B cell (primary cell): ENCODE results near the gene ARRDC3.

ENCODE experiments used
- EZH2 ChIP-seq: IDR thresholded peaks from 2 replicates; pipeline ENCODE4 v1.6.1; 2012; ENCODE audit warnings: borderline replicate concordance, low read depth, mild to moderate bottlenecking, moderate library complexity, low read length; ENCODE audit not compliant: insufficient read depth, poor library complexity, severe bottlenecking
- TF ChIP-seq, protein P1 (sequence below): fragments of 200-600 bp; IDR thresholded peaks from one replicate; pipeline ENCODE4 v1.8.0; 2022; ENCODE audit warnings: antibody characterized with exemption, mild to moderate bottlenecking

- TF ChIP-seq, protein P1, sequence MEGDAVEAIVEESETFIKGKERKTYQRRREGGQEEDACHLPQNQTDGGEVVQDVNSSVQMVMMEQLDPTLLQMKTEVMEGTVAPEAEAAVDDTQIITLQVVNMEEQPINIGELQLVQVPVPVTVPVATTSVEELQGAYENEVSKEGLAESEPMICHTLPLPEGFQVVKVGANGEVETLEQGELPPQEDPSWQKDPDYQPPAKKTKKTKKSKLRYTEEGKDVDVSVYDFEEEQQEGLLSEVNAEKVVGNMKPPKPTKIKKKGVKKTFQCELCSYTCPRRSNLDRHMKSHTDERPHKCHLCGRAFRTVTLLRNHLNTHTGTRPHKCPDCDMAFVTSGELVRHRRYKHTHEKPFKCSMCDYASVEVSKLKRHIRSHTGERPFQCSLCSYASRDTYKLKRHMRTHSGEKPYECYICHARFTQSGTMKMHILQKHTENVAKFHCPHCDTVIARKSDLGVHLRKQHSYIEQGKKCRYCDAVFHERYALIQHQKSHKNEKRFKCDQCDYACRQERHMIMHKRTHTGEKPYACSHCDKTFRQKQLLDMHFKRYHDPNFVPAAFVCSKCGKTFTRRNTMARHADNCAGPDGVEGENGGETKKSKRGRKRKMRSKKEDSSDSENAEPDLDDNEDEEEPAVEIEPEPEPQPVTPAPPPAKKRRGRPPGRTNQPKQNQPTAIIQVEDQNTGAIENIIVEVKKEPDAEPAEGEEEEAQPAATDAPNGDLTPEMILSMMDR, result no peak
- TF ChIP-seq EZH2, result no peak
These were observed 4.3 kb downstream of the ARRDC3 start for GRCh38 chr5:91378752-91379211.
